HG02623 (cell line): ENCODE results near the gene LCTL.

Source experiments
- ATAC-seq: cut with Tn5 transposase; IDR thresholded peaks from one replicate; pipeline ENCODE4 v1.9.1; 2021; ENCODE audit warnings: moderate library complexity; ENCODE audit not compliant: unreplicated experiment

Gene LCTL

DNA sequence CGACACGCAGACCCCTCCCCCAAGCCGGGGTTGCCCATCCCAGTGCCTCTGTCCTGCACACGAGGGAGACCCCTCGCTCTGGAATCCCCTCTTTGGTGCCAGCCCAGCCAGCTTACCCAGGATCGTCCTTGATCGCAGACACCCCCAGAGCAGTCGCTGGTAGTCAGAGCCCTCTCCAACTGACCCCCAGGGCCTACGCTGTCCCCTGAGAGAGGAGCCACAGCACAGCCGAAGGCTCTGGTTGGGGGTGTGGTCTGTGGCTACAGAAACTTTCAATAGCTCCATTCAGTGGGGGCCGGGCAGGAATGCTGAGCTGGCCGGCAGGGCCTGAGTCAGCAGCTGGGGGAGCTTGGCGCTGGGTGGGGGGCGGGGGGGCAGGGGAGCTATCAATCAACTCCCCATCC, at the start of gene LCTL:
Gene LCTL (minus strand): TSS at position 258 of the 404 bp plus-strand sequence. CDS start 633 bp downstream, outside the sequence.
- no peak for ATAC-seq

DNA sequence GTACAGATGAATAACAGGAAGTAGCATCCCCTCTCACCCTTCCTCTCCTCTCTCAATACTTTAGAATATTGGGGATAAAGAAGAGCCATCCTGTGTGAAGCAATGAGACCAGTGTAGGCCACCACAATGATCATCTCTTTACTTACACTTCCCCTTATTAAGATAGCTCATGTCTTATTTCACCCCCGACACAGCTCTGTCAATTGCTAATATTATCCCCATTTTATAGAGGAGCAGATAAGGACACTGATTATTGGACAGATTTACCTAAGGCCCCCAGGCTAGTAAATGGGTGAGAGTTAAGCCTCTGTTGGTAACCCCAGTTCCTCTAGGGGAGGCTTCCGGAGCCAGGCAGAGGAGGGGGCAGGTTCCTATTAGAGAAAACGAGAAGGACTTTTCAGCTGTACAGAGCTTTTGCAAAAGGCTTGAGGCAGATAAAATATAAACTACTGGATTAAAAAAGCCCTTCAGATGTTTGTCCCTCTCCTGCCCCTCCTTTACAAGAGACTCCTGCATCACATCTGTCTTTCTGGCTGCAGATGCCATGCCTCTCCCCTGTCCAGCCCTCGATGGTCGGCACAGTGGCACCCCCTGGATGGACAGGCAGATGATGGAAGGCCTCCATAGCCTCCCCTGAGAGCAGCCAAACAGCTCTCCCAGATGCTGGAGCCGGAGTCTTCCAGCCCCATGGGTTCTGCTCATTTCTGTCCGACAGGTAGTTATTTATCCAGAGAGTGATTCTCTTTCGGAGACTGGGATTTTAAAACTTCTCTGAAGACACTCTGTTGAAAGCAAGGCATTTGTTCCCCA, 49.4 kb upstream of the LCTL start:
- ATAC-seq: no peak

DNA sequence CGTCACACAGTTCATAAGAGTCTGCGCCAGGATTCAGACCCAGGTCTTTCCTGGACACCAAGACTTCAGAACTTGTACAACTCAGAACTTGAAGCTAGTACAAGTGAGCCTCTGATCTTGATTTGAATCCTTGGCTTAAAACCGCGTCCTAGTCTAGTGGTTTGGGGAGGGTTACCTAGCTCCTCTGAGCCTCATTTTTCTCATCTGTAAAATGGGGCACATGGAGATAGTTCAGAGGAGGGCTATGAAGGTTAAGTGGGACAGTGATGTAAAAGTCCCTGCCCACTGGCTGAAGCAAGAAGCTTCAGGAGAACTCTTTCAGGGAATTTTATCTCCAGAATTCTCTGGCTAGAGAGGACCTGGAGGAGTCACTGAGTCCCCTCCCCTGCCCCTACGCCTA, 48.7 kb upstream of the LCTL start:
- ATAC-seq: no peak

DNA sequence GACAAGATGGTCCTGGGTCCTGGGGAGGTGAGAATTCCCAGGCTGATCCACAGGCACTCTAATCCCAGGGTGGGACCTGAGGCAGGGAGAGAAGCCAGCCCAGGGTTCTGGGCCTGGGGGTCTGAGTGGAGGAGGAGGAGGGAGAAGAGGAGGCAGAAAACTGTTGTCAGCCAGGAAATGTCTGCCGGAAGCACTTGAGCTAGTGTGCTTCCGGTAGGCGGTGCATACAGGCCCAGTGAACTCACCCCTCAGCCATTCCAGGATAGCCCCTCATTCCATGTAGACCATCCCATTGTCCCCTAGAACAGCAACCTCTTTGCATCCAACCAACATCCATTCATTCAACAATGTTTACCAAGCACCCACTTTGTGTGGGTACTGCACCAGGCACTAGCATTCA, 47.9 kb upstream of the LCTL start:
- no peak for ATAC-seq

DNA sequence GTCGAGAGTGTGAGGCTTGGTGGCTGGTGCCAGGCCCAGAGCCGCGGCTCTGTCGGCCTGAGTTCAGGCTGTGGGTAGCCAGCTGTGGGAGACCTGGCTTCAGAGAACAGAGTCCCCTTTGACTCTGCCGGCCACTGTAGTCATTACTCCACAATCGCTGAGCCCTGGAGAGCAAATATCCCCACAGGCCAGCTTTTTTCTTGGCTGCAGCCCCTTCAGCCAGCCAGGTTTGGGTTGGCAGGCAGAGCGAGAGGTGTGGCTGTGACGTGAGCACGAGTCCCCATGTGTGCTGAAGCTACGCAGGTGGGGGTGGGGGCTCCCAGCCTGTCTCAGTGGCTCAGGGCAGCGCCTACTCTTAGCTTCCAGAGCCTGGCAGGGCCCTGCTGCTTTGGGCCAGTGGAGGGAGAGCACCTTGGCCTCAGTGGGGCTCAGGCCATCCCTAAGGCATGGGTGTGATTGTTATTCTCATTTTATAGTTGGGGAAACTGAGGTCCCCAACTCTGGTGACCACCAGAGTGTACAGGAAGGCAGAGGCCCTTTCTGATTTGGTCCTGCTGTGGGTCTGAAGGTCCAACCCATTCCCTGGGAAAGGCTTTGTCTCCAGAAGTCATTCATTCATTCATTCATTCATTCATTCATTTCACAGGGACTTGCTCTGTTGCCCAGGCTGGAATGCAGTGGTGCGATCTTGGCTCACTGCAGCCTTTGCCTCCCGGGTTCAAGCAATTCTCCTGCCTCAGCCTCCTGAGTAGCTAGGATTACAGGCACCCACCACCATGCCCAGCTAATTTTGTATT, 45.7 kb upstream of the LCTL start:
- no peak for ATAC-seq

- no peak for ATAC-seq
Measured at GRCh38 chr15:66609876-66610275, 44.1 kb upstream of the LCTL start.

DNA sequence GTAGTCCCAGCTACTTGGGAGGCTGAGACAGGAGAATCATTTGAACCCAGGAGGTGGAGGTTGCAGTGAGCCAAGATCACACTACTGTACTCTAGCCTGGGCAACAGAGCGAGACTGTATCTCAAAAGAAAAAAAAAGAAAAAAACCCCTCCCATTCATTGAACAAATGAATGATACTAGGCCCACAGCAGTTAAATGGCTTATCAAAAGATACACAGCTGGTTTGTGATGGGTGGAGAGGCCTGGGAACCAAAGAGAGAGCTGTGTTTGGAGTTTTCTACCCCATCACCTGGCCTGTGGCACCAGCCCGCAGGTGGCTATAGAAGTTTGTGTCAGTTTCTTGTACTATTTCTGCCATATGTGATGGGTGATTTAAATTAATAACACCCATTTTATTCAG, 43.1 kb upstream of the LCTL start:
- no peak for ATAC-seq

DNA sequence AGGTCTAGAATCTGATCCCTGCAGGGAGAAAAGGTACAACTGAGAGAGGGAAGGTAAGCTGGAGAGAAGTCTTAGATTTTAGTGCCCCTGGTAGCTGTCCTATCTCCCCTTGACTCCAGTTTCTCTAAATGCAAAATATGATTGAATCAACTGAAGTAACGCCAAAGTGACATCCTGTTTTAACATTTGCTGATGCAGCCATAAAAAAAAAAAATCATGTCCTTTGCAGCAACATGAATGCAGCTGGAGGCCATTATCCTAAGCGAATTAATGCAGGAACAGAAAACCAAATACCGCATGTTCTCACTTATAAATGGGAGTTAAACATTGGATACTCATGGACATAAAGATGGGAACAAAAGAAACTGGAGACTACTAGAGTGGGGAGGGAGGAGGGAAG, 42.4 kb upstream of the LCTL start:
- no peak for ATAC-seq

DNA sequence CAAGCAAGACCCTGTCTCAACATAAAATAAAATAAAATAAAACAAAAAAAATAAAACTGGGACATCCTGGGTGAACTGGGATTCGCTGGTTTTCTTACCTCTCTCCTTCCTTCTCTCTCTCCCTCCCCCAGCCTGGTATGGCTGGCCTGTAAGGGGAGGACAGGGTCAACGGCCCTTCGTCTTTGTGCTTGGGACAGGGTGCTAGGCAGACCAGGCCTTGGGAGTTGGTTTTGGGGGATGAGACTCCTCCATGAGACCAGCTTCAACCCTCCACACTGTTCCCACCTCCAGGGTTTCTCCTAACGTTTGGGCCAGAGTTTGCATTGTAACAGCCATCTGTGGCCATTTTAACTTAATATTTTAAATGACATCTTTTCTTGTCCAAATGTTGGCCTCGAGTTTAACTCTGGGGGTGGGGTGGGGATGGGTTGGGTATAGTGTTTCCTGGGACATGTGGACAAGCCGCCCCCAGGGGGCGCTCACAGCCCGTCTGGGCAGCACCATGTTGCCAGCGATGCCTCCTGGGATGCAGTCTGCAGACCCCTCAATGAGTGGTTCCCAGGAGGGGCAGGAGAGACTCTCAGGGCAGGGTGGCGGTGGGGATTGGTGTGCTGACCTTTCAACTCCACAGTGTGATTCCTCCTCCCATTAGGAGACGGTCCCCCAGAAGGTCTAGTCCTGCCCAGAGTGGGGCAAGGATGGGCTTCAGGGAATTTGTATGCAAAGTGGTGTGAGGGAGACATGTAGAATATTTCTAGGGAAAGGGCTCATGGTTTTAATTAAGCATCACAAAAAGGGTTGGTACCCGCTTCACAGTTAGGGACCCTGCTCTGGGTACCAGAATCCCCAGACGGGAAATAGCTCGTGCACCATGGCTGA, 37.7 kb upstream of the LCTL start:
- ATAC-seq: no peak

DNA sequence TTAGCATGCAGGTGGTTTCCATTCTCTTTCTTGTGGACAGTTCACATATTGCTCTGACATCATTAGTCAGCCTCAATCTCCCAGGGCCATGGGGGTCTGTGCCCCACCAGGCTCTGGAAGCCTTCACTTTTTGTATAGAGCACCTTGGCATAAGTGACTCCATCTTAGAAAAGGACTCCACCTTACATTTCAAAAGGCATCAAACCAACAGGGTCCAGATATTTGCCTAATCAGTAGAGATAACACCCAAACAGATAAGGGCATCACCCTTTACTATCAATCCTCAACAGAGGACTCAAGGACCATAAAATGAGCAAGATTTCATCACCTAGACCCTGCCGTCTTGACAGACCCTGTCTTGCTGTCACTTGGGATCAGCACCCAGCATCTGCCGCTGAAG, 35.7 kb upstream of the LCTL start:
- no peak for ATAC-seq

GRCh38 chr15:66600240-66600627, 34.4 kb upstream of the LCTL start:
- no peak for ATAC-seq

DNA sequence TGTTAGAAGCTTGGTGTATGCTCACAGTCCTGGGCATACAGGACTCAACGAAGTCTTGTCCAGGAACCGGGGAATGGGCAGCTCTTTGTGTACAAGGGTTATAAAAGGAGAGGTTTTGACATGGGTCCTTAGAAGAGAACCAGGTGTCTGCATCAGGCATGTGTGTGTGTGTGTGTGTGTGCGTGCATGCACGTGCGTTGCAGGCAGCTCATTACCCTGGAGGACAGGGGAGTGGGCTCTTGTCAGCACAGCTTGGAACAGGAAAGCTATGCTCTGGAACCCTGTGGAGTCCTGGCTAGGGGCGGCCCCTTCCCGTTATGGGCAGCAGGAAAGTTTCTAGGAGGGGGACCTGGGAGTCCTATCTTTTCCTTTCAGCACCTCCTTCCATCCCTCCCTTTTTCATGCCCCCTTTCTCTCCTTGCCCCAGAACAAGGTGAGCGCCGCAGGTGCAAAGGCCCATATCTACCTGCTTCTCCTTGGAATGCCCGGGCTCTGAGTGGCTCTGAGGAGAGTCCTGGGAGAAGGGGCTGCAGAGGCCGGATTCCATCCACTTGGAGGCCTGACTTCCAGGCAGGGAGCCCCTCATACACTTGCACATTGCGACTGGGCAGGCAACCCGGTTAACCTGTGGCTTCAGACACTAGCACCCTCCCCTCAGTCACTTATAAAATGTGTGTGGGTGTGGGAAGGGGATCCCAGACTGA, 33.9 kb upstream of the LCTL start:
- ATAC-seq: no peak

GRCh38 chr15:66598095-66598815, 32.5 kb upstream of the LCTL start:
- no peak for ATAC-seq

GRCh38 chr15:66595931-66596545, 30.2 kb upstream of the LCTL start:
- no peak for ATAC-seq

DNA sequence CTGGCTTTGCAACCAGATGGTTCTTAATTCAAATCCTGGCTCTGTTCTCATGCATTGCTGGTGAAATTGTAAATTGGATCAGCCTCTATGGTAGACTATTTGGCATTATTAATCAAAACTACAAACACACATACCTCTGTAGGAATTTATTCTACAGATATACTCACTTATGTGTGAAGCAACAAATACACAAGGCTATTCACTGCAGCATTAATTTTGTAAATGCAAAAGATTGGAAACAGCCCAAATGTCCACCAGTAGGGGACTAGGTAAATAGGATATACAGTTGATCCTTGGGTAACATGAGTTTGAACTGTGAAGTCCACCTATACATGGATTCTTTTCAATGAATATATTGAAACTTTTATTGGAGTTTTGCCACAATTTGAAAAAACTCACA, 29.5 kb upstream of the LCTL start:
- ATAC-seq: no peak

- ATAC-seq: no peak
Measured at GRCh38 chr15:66594836-66595235, 29.0 kb upstream of the LCTL start.

DNA sequence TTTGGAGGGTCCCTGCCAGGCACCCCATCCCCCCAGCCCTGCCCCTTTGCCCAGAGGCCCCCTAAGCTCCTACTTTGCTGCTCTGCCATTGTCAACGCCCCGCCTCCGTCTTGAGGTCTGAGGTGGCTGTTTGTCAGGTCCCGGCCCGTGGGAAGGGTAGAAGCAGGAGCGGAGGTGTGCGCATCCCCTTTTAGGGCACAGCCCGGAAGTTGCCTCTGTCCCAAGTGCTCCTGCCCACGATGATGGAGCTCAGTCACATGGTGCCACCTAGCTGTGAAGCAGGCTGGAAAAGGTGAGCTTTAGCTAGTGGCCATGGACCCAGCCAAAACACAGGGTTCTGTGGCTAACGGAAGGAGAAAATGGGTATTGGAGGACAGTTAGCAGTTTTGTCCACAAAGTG, 28.5 kb upstream of the LCTL start:
- no peak for ATAC-seq

GRCh38 chr15:66593219-66593780, 27.5 kb upstream of the LCTL start:
- no peak for ATAC-seq

GRCh38 chr15:66592505-66593218, 26.9 kb upstream of the LCTL start:
- no peak for ATAC-seq
